GM12878 (cell line): ENCODE results near the gene GGTA1. TPM values are rescaled to one million over a fixed set of nuclear protein-coding genes. Genes with fewer than 3 reads are reported as not detected.

ENCODE experiments used
- ATAC-seq: fragments of 200-7000 bp; cut with Tn5 transposase; 3 replicates; pipeline ENCODE4 v1.9.1; 2020; ENCODE audit warnings: mild to moderate bottlenecking, moderate library complexity
- BruUV-seq: library from RNA; stranded (reverse); fragments of 400-500 nt; replicated peaks from 2 replicates; lab custom pipeline; 2021; lab: Mats Ljungman, UMichigan
- CTCF ChIA-PET: fragments of 300-600 bp; sonication (Branson Sonifier 250); formaldehyde crosslinking; extraction: SDS; loops from one replicate; lab custom pipeline; 2021; ENCODE audit warnings: inconsistent platforms; lab: Yijun Ruan, JAX
- POLR2A ChIA-PET: fragments of 350-600 bp; formaldehyde crosslinking; extraction: SDS; loops from one replicate; lab custom pipeline; 2021; ENCODE audit warnings: inconsistent platforms; lab: Charles Lee
- RAD21 ChIA-PET: fragments of 300-600 bp; sonication (Branson Sonifier 250); formaldehyde crosslinking; loops from one replicate; lab custom pipeline; 2023; ENCODE audit warnings: antibody characterized with exemption; ENCODE audit not compliant: unreplicated experiment; lab: Charles Lee
- SMC1A ChIA-PET: fragments of 300-600 bp; sonication (Branson Sonifier 250); formaldehyde crosslinking; loops from one replicate; lab custom pipeline; 2023; ENCODE audit not compliant: unreplicated experiment, uncharacterized antibody; lab: Charles Lee
- DNase-seq: peaks from one replicate; pipeline ENCODE4 v3.0.0-alpha.2; 2011; ENCODE audit warnings: low read depth, low spot score
- FAIRE-seq: peaks from 3 replicates; lab custom pipeline; 2011; peaks lifted over from hg19 to GRCh38; lab: Jason Lieb, UNC
- H2AFZ ChIP-seq: 2 replicates; pipeline ENCODE4 v1.6.0; 2011; ENCODE audit warnings: low read depth, low read length, control low read depth; ENCODE audit not compliant: control insufficient read depth
- H3K27ac ChIP-seq: 2 replicates; pipeline ENCODE4 v1.5.1; 2011; ENCODE audit warnings: control low read depth; ENCODE audit not compliant: control insufficient read depth, insufficient read depth
- H3K27me3 ChIP-seq, 2 experiments: replicated peaks in 1 of 2; 2 replicates each; pipeline versions ENCODE4 v1.6.0 to v1.6.1; 2011; ENCODE audit warnings: low read length in 1 of 2; ENCODE audit not compliant: control insufficient read depth in 2 of 2, insufficient read depth in 2 of 2
- H3K36me3 ChIP-seq, 2 experiments: 2 replicates each; pipeline ENCODE4 v1.5.1; 2011; ENCODE audit warnings: low read length in 1 of 2; ENCODE audit not compliant: control insufficient read depth in 2 of 2, insufficient read depth in 2 of 2
- H3K4me1 ChIP-seq: 2 replicates; pipeline ENCODE4 v1.6.1; 2011; ENCODE audit warnings: mild to moderate bottlenecking, low read length, moderate library complexity, mixed read lengths; ENCODE audit not compliant: control insufficient read depth, insufficient read depth
- H3K4me2 ChIP-seq: 2 replicates; pipeline ENCODE4 v1.6.0; 2011; ENCODE audit warnings: control low read depth; ENCODE audit not compliant: control insufficient read depth, insufficient read depth
- H3K4me3 ChIP-seq: fragments of 200-600 bp; sonication (generic); 2 replicates; pipeline ENCODE4 v1.5.1; 2016
- H3K79me2 ChIP-seq: 2 replicates; pipeline ENCODE4 v1.6.0; 2011; ENCODE audit warnings: low read length; ENCODE audit not compliant: control insufficient read depth, insufficient read depth
- H3K9ac ChIP-seq: 2 replicates; pipeline ENCODE4 v1.8.0; 2011; ENCODE audit warnings: low read length, control low read depth, mixed read lengths; ENCODE audit not compliant: control insufficient read depth, insufficient read depth
- H3K9me3 ChIP-seq: replicated peaks from 3 replicates; pipeline ENCODE4 v1.5.1; 2011; ENCODE audit warnings: mild to moderate bottlenecking, low read length; ENCODE audit not compliant: control insufficient read depth, insufficient read depth
- H4K20me1 ChIP-seq: 2 replicates; pipeline ENCODE4 v1.6.0; 2011; ENCODE audit not compliant: control insufficient read depth, insufficient read depth
- ASH2L ChIP-seq: fragments of 300-600, 200-600 bp; sonication (generic); IDR thresholded peaks from 2 replicates; pipeline ENCODE4 v1.6.1; 2017; ENCODE audit warnings: low read depth, mild to moderate bottlenecking, borderline replicate concordance
- ATF7 ChIP-seq: fragments of 450-650 bp; IDR thresholded peaks from 2 replicates; pipeline ENCODE4 v1.6.1; 2016; ENCODE audit warnings: low read depth, mild to moderate bottlenecking
- GABPA ChIP-seq: IDR thresholded peaks from 2 replicates; pipeline ENCODE4 v1.6.1; 2014; ENCODE audit warnings: antibody characterized with exemption, low read depth, mild to moderate bottlenecking, inconsistent platforms
- HDAC2 ChIP-seq: fragments of 200-600 bp; sonication (generic); IDR thresholded peaks from 2 replicates; pipeline ENCODE4 v1.6.1; 2017
- IRF4 ChIP-seq: IDR thresholded peaks from 2 replicates; pipeline ENCODE4 v1.6.1; 2011; ENCODE audit warnings: low read depth, low read length
- NFIC ChIP-seq: IDR thresholded peaks from 2 replicates; pipeline ENCODE4 v1.6.1; 2012; ENCODE audit warnings: low read depth, mild to moderate bottlenecking, inconsistent platforms, low read length, moderate library complexity
- NFYA ChIP-seq: IDR thresholded peaks from 2 replicates; pipeline ENCODE4 v1.6.1; 2011; ENCODE audit warnings: low read depth, mild to moderate bottlenecking, low read length, improper control_type of control experiment, borderline replicate concordance
- PAX8 ChIP-seq: fragments of 450-650 bp; IDR thresholded peaks from 2 replicates; pipeline ENCODE4 v1.6.1; 2017; ENCODE audit warnings: mild to moderate bottlenecking, moderate library complexity
- POLR2A ChIP-seq: IDR thresholded peaks from 2 replicates; pipeline ENCODE4 v1.6.1; 2011; ENCODE audit warnings: low read depth, mild to moderate bottlenecking, low read length
- RFX5 ChIP-seq: IDR thresholded peaks from 2 replicates; pipeline ENCODE4 v1.6.1; 2011; ENCODE audit warnings: low read depth, low read length, improper control_type of control experiment
- ZBTB11 ChIP-seq: fragments of 450-650 bp; formaldehyde crosslinking; IDR thresholded peaks from 2 replicates; pipeline ENCODE4 v1.5.0; 2022; ENCODE audit warnings: mild to moderate bottlenecking, missing genetic modification characterization
- ZNF24 ChIP-seq: fragments of 450-650 bp; IDR thresholded peaks from 2 replicates; pipeline ENCODE4 v1.6.1; 2017; ENCODE audit warnings: antibody characterized with exemption, mild to moderate bottlenecking
- WGBS: methylation state at CpG from one replicate; pipeline ENCODE4 v1.1.6; 2016; ENCODE audit warnings: low lambda C conversion rate; ENCODE audit not compliant: insufficient replicate concordance, insufficient coverage; ENCODE audit errors: missing lambda C conversion rate; 5-methylcytosine and 5-hydroxymethylcytosine counted together
- in situ Hi-C: fragments of 300-500 bp; cut with MboI; formaldehyde crosslinking; loops from 9 replicates; pipeline ENCODE4 v1.14.3; 2018; ENCODE audit warnings: mixed read lengths
- intact Hi-C: fragments of 100-400 bp; cut with micrococcal nuclease; formaldehyde crosslinking; loops from one replicate; pipeline ENCODE4 v1.14.2; 2022; ENCODE audit not compliant: unreplicated experiment
- polyA plus RNA-seq, 11 experiments: library from polyadenylated mRNA; depleted of rRNA in 4 of 11; unstranded in 6 of 11; stranded (reverse) in 5 of 11; fragments of >200 nt; fragmentation: Nextera tagmentation in 4 of 11; fragmentation: Illumina TruSeq in 1 of 11; extraction: Ambion mirVana in 4 of 11; extraction: Trizol in 1 of 11; gene quantifications; 1 replicate in 1 of 11; 2 replicates in 10 of 11; pipeline versions ENCODE4 v1.2.1 to v1.2.3, GENCODE V29; 2011 to 2016; ENCODE audit warnings: inconsistent platforms in 2 of 11, missing spikeins in 2 of 11, low read depth in 1 of 11
- total RNA-seq, 4 experiments: library from RNA; depleted of rRNA in 3 of 4; stranded (reverse); fragments of >200 nt in 3 of 4; fragmentation: Illumina TruSeq in 1 of 4; extraction: Trizol in 1 of 4; gene quantifications; 2 replicates each; pipeline versions ENCODE4 v1.2.1 to v1.2.3, GENCODE V29; 2013 to 2021
- TF ChIP-seq, protein P1 (sequence below): fragments of 450-650 bp; IDR thresholded peaks from 2 replicates; pipeline ENCODE4 v1.6.1; 2017; ENCODE audit warnings: mild to moderate bottlenecking

Gene GGTA1
- total and polyA plus RNA-seq, 10 of the 15 experiments (the other 5 are each of a cell fraction or from before 2014, with no cell fraction given) = 0.09 to 0.65 (median 0.17) TPM; not detected in 2

DNA sequence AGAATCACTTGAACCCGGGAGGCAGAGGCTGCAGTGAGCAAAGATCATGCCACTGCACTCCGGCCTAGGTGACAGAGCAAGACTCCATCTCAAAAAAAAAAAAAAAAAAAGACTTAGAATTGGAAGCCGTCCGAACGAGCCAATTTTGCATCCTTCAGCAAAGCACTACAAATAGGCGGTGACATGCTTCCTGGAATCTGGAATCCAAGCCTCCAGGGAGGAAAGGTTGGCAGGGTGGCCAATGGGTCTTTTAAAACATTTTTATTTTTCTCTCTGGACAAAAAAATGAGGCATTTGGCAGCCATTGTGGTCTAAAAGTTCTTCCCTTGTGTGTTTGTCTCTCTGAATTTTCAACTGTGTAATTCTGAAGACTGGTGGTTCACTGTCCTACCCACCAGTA, 26.4 kb downstream of the GGTA1 start:
- RAD21 ChIA-PET = no interaction called here
- FAIRE-seq = no peak
- TF ChIP-seq GABPA (no peak), ZBTB11 (CRISPR knock-in tag) (no peak), ATF7 (no peak), NFIC (no peak), ZNF24 (no peak), NFYA (no peak), HDAC2 (no peak), RFX5 (no peak), ASH2L (no peak), PAX8 (no peak), POLR2A (no peak), IRF4 (no peak)
- TF ChIP-seq, protein P1, sequence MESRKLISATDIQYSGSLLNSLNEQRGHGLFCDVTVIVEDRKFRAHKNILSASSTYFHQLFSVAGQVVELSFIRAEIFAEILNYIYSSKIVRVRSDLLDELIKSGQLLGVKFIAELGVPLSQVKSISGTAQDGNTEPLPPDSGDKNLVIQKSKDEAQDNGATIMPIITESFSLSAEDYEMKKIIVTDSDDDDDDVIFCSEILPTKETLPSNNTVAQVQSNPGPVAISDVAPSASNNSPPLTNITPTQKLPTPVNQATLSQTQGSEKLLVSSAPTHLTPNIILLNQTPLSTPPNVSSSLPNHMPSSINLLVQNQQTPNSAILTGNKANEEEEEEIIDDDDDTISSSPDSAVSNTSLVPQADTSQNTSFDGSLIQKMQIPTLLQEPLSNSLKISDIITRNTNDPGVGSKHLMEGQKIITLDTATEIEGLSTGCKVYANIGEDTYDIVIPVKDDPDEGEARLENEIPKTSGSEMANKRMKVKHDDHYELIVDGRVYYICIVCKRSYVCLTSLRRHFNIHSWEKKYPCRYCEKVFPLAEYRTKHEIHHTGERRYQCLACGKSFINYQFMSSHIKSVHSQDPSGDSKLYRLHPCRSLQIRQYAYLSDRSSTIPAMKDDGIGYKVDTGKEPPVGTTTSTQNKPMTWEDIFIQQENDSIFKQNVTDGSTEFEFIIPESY = no peak
- Histone ChIP-seq H3K36me3 (no peaks in the 10 kb centered on the region), H3K4me3 (no peak overlapping the region), H2AFZ (no peak overlapping the region), H3K27me3 (no peaks in the 10 kb centered on the region; a peak in 1 of 4 replicates), H3K4me2 (no peak overlapping the region), H3K9me3 (no peaks in the 10 kb centered on the region), H4K20me1 (no peaks in the 10 kb centered on the region), H3K9ac (no peak overlapping the region), H3K27ac (no peak overlapping the region), H3K4me1 (no peaks in the 10 kb centered on the region), H3K79me2 (no peaks in the 10 kb centered on the region)
- in situ Hi-C loops = no loop called here
- CTCF ChIA-PET = no interaction called here
- no peak for ATAC-seq
- intact Hi-C loops = no loop called here
- WGBS = 30% methylated on average over 6 of the region's 6 CpGs
- SMC1A ChIA-PET = no interaction called here
- DNase-seq = no peak
- POLR2A ChIA-PET = no interaction called here
- BruUV-seq = no TSS peak
